Chondrocyte (in vitro differentiated cells): ENCODE measurements around the gene NASP. TPM values are rescaled to one million over a fixed set of nuclear protein-coding genes. Genes with fewer than 3 reads are reported as not detected.

Experiments
- DNase-seq: peaks from one replicate; pipeline ENCODE4 v3.0.0; 2021; ENCODE audit warnings: mixed read lengths, low spot score
- H3K27ac Mint-ChIP-seq: one replicate; pipeline ENCODE4 v1.8.0; 2021; ENCODE audit warnings: mild to moderate bottlenecking, moderate library complexity, mixed read lengths; ENCODE audit not compliant: unreplicated experiment
- H3K27me3 Mint-ChIP-seq: 2 replicates; pipeline ENCODE4 v1.8.0; 2021; ENCODE audit warnings: low read depth, mixed read lengths
- H3K36me3 Mint-ChIP-seq: 2 replicates; pipeline ENCODE4 v1.8.0; 2021; ENCODE audit warnings: low read depth, mixed read lengths
- H3K4me1 Mint-ChIP-seq: 2 replicates; pipeline ENCODE4 v1.8.0; 2021; ENCODE audit warnings: low read depth, mild to moderate bottlenecking, mixed read lengths
- H3K4me3 Mint-ChIP-seq: one replicate; pipeline ENCODE4 v1.8.0; 2021; ENCODE audit warnings: mild to moderate bottlenecking, moderate library complexity, mixed read lengths; ENCODE audit not compliant: unreplicated experiment
- H3K9me3 Mint-ChIP-seq: 2 replicates; pipeline ENCODE4 v1.8.0; 2021; ENCODE audit warnings: low read depth, mixed read lengths
- CTCF ChIP-seq: fragments of 200-600 bp; sonication (generic); IDR thresholded peaks from 2 replicates; pipeline ENCODE4 v1.5.0; 2021; ENCODE audit warnings: antibody characterized with exemption, mild to moderate bottlenecking, moderate library complexity
- total RNA-seq: library from RNA; stranded (reverse); gene quantifications from 3 replicates; pipeline ENCODE4 v1.2.1, GENCODE V29; 2021

NASP gene
- total RNA-seq, 1 donor from 2014 or later, result 42.3 TPM

- DNase-seq, result peak; percentile 94
- H3K9me3 Mint-ChIP-seq, result no peaks in the 10 kb centered on the region
- peak within 1 kb of the TSS; percentile 99 for H3K4me3 Mint-ChIP-seq
- no peak for TF ChIP-seq CTCF
- H3K4me1 Mint-ChIP-seq, result peaks cover 18% of the 10 kb centered on the region
- H3K27ac Mint-ChIP-seq, result peak within 1 kb of the TSS; percentile 96
- H3K27me3 Mint-ChIP-seq, result no peaks in the 10 kb centered on the region
- H3K36me3 Mint-ChIP-seq, result peaks cover 5% of the 10 kb centered on the region
Measured at GRCh38 chr1:45550401-45551351, 33.2 kb upstream of the NASP start, which contains the start of gene AKR1A1. AKR1A1 (plus strand) TSS chr1:45550826; CDS start chr1:45561795, 10,969 bp downstream.

GRCh38 chr1:45551684-45552083, 32.2 kb upstream of the NASP start:
- H3K27ac Mint-ChIP-seq, result peak overlapping the region; percentile 14
- no peak for TF ChIP-seq CTCF
- no peaks in the 10 kb centered on the region for H3K27me3 Mint-ChIP-seq
- H3K9me3 Mint-ChIP-seq, result no peaks in the 10 kb centered on the region
- peaks cover 7% of the 10 kb centered on the region for H3K36me3 Mint-ChIP-seq
- H3K4me3 Mint-ChIP-seq, result peak overlapping the region; percentile 99
- H3K4me1 Mint-ChIP-seq, result peaks cover 18% of the 10 kb centered on the region
- no peak for DNase-seq

DNA sequence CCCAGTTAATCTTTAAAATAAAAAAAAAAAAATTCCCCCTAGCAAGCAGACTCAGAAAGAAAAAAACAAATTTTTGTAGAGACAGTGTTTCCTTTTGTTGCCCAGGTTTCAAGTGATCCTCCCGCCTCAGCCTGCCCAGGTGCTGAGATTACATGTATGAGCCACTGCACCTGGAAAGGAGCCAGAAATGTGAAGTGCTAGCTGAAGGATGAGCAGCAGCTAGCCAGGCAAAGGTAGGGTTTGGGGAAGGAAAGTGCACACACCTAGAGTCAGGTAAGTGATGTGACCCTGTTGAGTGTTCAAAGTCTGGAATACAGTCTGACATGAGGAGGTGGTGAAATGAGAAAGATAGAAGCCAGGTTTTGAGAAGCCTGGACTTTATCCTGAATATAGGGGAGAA, 31.5 kb upstream of the NASP start:
- Mint-ChIP-seq H3K27me3 (no peaks in the 10 kb centered on the region), H3K9me3 (no peaks in the 10 kb centered on the region), H3K4me1 (peaks cover 19% of the 10 kb centered on the region), H3K27ac (peak overlapping the region; percentile 69), H3K4me3 (peak overlapping the region; percentile 99), H3K36me3 (peaks cover 7% of the 10 kb centered on the region)
- no peak for DNase-seq
- no peak for TF ChIP-seq CTCF

DNA sequence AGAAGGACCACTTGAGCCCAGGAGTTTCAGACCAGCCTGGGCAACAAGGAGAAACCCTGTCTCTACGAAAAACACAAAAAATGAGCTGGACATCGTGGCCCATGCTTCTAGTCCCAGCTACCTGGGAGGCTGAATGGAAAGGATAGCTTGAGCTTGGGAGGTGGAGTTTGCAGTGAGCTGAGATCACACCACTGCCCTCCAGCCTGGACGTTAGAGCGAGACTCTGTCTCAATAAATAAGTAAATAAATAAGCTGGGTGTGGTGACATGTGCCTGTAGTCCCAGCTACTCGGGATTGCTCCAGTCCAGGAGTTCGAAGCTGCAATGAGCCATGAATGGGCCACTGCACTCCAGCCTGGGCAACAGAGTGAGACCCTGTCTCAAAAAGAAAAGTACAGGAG, 29.6 kb upstream of the NASP start:
- H3K4me3 Mint-ChIP-seq, result no peak overlapping the region
- no peaks in the 10 kb centered on the region for H3K27me3 Mint-ChIP-seq
- H3K27ac Mint-ChIP-seq, result no peak overlapping the region
- peaks cover 23% of the 10 kb centered on the region for H3K4me1 Mint-ChIP-seq
- peaks cover 7% of the 10 kb centered on the region for H3K36me3 Mint-ChIP-seq
- no peaks in the 10 kb centered on the region for H3K9me3 Mint-ChIP-seq
- DNase-seq, result no peak
- no peak for TF ChIP-seq CTCF

DNA sequence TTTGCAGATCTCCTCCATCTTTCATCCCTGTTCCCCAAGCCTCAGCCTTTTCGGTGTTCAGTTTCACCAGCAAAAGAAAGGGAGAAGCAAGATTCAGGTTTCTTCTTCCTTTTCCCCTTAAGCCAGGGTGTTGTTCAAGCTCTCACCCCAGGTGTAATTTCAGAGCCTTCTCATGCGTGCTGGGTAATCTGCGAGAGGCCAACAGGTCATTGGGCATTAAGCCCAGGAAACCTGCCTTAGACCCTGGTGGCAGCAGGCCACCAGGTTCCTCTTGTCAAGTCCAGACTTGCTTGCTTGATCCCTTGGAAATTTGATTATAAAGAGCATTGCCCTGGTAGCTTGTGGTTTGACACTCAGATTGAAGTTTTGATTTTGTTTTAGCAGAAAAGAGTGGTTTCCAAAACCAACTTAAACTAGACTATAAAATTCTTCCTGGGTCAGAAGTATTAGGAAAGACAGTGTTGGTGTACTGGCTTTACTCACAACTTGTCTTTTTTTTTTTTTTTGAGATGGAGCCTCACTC, 26.4 kb upstream of the NASP start:
- Mint-ChIP-seq H3K36me3 (peaks cover 11% of the 10 kb centered on the region), H3K4me1 (peaks cover 11% of the 10 kb centered on the region), H3K27ac (peak overlapping the region; percentile 49), H3K4me3 (no peak overlapping the region), H3K9me3 (no peaks in the 10 kb centered on the region), H3K27me3 (no peaks in the 10 kb centered on the region)
- DNase-seq, result no peak
- no peak for TF ChIP-seq CTCF
